NCI-H1105 treated with DMSO at 0.1 percent for 48 hours (cell line): ENCODE measurements around the gene IRX4.
"Not testable (repeated sequence)": the region's sequence is repeated elsewhere in the genome, so short reads cannot be mapped to it uniquely, and the experiment has no call there.

Experiments used
- DNase-seq: peaks from one replicate; lab custom pipeline; 2025; lab: John Stamatoyannopoulos, UW

IRX4 gene

DNA sequence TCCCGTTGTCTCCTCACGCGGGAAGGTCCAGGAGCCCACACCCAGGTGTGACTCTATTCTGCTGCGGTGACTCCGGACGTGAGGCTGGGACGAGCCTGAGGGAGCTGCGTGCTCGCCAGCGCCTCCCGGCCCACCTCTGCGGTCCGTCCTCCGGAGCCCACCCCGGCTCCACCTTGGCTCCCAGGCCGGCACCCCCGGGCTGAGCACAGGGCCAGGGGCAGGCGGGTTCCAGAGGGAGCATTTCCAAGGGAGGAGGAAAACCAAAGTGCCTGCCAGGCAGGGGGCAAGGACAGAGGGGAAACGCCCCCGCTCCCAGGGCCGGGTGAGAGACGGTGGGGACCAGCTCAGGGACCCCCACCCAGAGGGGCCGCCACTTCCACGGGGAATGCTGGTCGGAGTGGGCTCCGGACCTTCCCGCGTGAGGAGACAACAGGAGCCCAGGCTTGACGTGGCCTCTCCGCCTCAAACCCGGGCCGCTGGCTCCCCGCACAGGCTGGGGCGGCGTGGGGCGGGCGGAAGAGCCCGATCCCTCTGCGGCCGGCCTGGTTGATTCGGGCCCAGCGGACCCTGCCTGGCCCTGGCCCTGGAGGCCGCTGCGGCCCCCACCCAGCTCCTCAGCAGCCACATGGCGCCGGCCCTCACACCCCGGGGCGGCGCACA lies 26.0 kb downstream of the IRX4 start:
- DNase-seq: no peak

GRCh38 chr5:1855596-1855995 lies 27.1 kb downstream of the IRX4 start:
- no peak for DNase-seq

DNA sequence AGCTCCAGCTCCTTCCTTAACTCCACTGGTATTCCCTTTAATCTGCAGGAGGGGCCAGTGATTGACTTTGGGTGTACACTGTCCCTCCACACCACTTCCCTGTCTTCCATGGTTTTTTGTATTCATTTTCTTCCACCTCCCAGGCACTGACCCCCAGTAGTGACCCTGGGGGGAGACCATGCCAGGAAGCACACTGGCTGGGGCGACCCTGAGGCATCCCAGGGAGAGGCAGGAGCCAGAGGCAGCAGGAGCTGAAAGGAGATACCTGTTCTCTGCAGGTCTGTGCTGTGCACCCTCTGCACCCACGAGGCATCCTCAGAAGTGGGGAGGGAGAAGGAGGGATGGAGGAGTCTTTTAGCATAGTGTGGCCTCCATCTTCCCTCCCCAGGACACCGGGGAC lies 27.6 kb downstream of the IRX4 start:
- DNase-seq: no peak

DNA sequence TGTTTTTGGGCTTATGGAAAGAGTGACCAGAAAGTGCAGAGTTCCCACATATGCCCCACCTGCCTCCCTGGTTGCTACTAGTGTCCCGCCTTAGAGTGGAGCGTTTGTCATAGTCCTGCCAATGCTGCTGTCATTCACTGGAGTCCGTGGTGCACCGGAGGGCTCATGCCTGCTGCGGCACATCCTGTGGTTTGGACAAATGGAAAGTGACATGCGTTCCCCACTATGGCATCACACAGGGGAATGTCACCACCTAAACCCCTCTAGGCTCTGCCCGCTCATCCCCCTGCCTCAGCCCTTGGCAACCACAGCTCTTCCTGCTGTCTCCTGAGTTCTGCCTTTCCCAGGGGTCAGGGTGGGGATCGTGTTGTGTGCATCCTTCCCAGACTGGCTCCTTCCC lies 29.2 kb downstream of the IRX4 start:
- DNase-seq: no peak

DNA sequence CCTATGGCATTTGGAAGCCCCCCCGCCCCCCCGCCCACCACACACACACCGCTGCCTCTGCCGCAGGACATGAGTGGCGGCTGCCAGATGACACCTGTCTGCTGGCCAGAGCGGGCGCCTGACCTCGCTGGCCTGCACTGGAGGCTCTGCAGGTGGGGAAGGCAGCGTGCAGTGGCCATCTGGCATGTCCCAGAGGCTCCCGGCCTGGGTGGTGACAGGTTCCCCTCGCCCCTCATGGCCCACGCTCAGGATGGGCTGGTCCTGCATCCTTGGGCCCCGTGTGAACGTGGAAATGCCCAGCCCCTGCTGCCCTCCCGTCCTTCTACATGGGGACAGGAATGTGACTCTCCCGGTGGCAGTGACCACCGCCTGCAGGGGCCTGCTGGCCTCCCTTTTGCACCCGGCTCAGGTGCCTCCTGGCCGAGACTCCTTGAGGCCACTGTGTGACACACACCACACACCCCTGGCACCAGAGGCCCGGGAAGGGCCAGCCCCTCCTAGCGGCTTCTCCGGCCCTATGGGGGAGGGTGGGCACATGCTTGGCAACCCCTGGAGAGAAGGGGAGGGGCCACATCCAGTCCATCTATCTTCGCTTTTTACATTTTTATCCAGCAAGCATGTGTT lies 30.3 kb downstream of the IRX4 start:
- no peak for DNase-seq

- DNase-seq: no peak
Observed at GRCh38 chr5:1851290-1851934, 31.3 kb downstream of the IRX4 start.

DNA sequence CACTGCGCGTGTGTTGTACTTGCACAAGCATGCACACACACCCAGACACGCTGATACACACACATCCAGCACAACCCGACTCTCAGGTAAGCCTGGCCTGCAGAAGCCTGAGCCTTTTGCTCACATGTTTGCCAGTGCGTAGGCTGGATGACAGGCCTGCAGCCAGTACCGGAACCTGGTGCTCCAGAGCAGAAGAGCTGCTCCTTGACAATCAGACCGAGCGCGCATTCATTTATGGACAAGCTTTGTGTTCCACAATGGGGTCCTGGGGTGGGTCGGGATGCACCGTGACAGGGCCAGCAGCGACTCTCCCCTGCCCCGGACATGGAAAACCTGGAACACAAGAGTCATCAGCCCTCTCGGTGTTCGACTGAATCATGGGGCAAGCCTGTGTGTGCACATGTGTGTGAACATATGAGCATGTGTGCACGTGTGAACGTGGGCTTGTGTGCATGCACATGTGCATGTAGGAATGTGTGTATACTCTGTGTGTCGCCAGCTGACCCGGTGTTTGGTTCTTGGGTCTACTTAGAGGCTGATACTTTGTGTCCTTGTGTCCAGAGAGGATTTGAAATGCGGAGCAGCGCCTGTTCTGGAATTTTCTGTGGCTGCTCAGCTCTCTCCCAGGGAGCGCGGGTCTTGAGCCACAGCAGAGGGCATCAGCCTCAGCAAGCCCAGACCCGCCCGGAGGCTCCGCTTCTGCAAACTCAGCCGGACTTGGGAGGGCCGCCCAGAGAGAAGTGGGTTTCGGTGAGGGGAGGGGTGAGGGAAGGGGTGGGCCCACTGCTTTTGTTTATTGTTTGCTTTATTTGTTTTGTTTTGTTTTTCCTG lies 32.2 kb downstream of the IRX4 start:
- DNase-seq: no peak

GRCh38 chr5:1847611-1848010 lies 35.1 kb downstream of the IRX4 start:
- no peak for DNase-seq

DNA sequence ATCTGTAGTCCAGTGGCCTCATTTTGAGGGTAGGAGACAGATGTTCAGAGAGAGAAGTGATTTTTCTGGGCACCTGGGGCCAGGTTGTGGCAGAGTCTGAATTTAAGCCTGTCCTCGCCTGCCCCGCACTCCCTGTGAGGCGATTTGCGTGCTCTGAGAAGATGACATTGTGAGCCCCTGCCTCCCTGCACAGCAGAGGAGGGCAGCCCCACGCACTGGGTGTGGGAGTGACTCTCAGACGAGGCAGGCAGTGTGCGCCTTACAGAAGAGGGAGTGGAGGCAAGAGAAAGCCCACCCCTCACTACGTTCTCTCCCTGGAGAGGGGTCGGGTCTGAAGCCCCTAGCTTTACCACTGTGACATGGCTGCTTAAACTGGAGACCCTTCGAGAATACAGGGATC lies 35.7 kb downstream of the IRX4 start:
- DNase-seq: no peak

DNA sequence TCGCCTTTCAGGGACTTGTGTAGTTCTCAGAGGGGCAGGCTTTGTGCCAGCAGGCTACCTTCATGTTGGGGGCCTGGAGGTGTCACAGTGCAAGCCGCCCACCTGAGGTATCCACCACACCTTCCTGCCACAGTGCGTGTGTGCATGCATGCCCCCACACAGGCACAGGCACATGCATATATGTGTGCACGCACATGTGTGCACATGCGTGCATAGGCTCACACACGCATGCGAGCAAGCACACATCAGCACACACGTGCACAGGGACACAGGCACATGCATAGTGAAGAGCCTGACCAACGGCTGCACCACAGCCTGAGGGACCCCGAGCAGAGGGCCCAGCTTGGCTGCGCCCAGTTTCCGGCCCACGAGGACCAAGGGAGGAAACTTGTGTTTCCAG lies 36.1 kb downstream of the IRX4 start:
- DNase-seq: no peak

- no peak for DNase-seq
Observed at GRCh38 chr5:1845696-1846095, 37.0 kb downstream of the IRX4 start.

GRCh38 chr5:1844708-1845436 lies 37.9 kb downstream of the IRX4 start:
- DNase-seq: no peak

DNA sequence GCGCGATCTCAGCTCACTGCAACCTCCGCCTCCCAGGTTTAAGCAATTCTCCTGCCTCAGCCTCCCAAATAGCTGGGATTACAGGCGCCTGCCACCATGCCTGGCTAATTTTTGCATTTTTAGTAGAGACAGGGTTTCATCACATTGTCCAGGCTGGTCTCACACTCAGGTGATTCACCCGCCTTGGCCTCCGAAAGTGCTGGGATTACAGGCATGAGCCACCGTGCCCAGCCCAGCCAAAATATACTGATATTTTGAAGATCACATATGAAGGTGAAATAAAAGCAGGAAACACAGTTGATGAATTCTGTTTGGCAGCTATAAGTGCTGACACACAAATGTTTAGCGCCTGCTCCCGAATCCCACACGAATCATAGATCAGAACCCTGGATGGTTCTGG lies 39.0 kb downstream of the IRX4 start:
- DNase-seq: not testable (repeated sequence)

- DNase-seq: no peak
Observed at GRCh38 chr5:1842004-1842819, 40.5 kb downstream of the IRX4 start.

GRCh38 chr5:1840741-1841521 lies 41.8 kb downstream of the IRX4 start:
- no peak for DNase-seq

DNA sequence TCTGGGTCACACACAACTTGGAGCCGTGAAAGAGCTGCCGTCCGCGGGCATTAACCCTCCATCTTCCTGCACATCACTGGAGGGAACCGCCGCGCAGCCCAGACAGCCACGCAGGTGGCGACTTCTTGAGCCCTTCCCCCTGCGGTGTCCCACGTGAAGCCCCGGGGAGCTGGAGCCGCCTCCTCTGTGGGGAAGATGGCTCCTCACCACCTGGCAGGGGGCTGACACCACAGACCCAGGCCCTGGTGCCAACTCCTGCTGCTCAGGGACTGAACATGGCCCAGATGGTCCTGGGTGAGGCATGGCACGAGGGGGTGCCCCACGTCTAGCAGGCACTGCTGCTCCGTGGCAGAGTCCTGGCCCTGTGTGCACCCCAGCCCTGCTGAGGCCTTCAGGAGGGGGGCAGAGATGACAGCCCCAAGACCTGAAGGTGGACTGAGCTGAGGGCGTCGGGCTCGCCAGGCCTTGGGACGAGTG lies 42.6 kb downstream of the IRX4 start:
- DNase-seq: no peak

GRCh38 chr5:1838013-1838412 lies 44.7 kb downstream of the IRX4 start:
- no peak for DNase-seq

DNA sequence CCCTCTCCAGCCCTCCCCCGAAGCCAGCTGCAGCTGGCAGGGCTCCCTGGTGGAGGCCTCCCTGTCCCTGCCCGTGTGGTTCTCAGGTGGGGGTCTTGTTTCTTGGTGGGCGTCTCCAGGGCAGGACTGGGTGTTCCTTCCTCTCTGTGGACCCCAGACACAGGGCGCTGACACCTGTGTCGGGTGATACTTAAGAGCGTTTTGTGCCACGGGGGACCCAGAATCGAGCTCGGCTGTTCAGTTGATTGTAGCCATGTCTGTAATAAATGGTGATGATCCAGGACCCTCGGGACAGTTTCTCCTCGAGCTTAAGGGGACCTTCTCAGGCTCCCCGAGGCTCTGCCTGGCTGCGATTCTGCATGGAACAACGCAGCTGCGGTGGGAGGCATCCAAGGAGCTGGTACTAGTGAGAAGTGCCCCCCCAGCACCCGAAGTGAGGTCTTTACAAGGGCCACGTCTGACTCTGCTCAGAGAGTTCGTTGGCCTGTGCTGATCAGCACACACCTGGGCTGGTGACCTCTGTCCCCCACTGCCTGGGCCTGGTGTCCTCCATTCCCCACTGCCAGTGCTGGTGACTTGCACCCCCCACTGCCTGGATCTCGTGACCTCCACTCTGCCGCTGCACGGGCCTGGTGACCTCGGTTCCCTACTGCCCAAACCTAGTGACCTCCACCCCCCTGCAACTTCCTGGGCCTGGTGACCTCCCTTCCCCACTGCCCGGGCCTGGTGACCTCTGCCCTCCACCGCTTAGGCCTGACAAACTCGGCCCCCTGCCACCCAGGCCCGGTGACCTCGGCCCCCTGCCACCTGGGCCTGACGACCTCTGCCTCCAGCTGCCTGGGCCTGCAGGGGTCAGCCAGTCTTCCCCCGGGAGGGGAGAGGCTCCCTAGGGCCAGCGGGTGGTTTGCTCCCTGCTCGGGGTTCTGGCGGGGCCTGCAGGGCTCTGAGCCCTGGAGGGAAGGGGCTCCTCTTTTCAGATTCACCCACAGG lies 45.5 kb downstream of the IRX4 start:
- DNase-seq: no peak
